HEK293 (cell line): ENCODE measurements around the gene KCNG3.

Source experiments
- CTCF ChIA-PET: fragments of 350-600 bp; formaldehyde crosslinking; extraction: SDS; loops from one replicate; lab custom pipeline; 2021; ENCODE audit warnings: antibody characterized with exemption; lab: Yijun Ruan, JAX
- POLR2A ChIA-PET: fragments of 300-600 bp; formaldehyde crosslinking; extraction: SDS; loops from one replicate; lab custom pipeline; 2020; ENCODE audit warnings: antibody characterized with exemption, inconsistent platforms; lab: Yijun Ruan, JAX
- H3K27ac ChIP-seq: fragments of 200-500 bp; sonication (Bioruptor generic); 2 replicates; pipeline ENCODE4 v1.5.1; 2014; ENCODE audit warnings: low read depth, low read length, control low read depth, inconsistent platforms; ENCODE audit errors: extremely low read depth
- H3K36me3 ChIP-seq, 2 experiments: fragments of 200-500 bp in 1 of 2; sonication (Bioruptor generic) in 1 of 2; 1 replicate in 1 of 2; 2 replicates in 1 of 2; pipeline ENCODE4 v1.5.1; 2014 to 2017; ENCODE audit warnings: inconsistent platforms in 2 of 2, low read length in 2 of 2; ENCODE audit not compliant: control insufficient read depth in 2 of 2, insufficient read depth in 1 of 2
- H3K4me1 ChIP-seq: fragments of 200-500 bp; sonication (Bioruptor generic); 2 replicates; pipeline ENCODE4 v1.5.1; 2014; ENCODE audit warnings: mild to moderate bottlenecking, low read length, inconsistent platforms; ENCODE audit not compliant: control insufficient read depth, insufficient read depth
- H3K4me3 ChIP-seq: 2 replicates; pipeline ENCODE4 v1.5.1; 2011; ENCODE audit warnings: low read depth, mild to moderate bottlenecking, control low read depth, low read length, moderate library complexity
- H3K9me3 ChIP-seq: fragments of 200-500 bp; sonication (Bioruptor generic); 2 replicates; pipeline ENCODE4 v1.5.1; 2014; ENCODE audit warnings: low read depth, low read length, inconsistent platforms; ENCODE audit not compliant: control insufficient read depth, insufficient read depth
- IKZF3 ChIP-seq: fragments of 450-650 bp; IDR thresholded peaks from 2 replicates; pipeline ENCODE4 v1.5.0; 2018; ENCODE audit warnings: missing biosample characterization, mild to moderate bottlenecking, missing genetic modification characterization, moderate library complexity
- OSR2 ChIP-seq: fragments of 450-650 bp; formaldehyde crosslinking; IDR thresholded peaks from 2 replicates; pipeline ENCODE4 v1.5.1; 2016; ENCODE audit warnings: missing biosample characterization, missing genetic modification characterization
- OVOL3 ChIP-seq: fragments of 450-650 bp; formaldehyde crosslinking; IDR thresholded peaks from 2 replicates; pipeline ENCODE4 v1.5.1; 2016; ENCODE audit warnings: missing biosample characterization, missing genetic modification characterization
- PRDM2 ChIP-seq: fragments of 450-650 bp; formaldehyde crosslinking; IDR thresholded peaks from 2 replicates; pipeline ENCODE4 v1.5.1; 2016; ENCODE audit warnings: missing biosample characterization, missing genetic modification characterization, borderline replicate concordance
- TRIM28 ChIP-seq: IDR thresholded peaks from 2 replicates; pipeline ENCODE4 v1.6.1; 2011; ENCODE audit warnings: low read length, control low read depth, borderline replicate concordance
- ZBTB17 ChIP-seq: fragments of 450-650 bp; formaldehyde crosslinking; IDR thresholded peaks from 2 replicates; pipeline ENCODE4 v1.5.1; 2016; ENCODE audit warnings: missing biosample characterization, missing genetic modification characterization
- ZNF121 ChIP-seq: fragments of 450-650 bp; formaldehyde crosslinking; IDR thresholded peaks from 2 replicates; pipeline ENCODE4 v1.5.1; 2016; ENCODE audit warnings: missing biosample characterization, missing genetic modification characterization
- ZNF670 ChIP-seq: fragments of 450-650 bp; formaldehyde crosslinking; IDR thresholded peaks from 2 replicates; pipeline ENCODE4 v1.5.1; 2016; ENCODE audit warnings: missing biosample characterization, missing genetic modification characterization, low read depth
- ZNF707 ChIP-seq: fragments of 450-650 bp; formaldehyde crosslinking; IDR thresholded peaks from 2 replicates; pipeline ENCODE4 v1.5.1; 2016; ENCODE audit warnings: missing biosample characterization, missing genetic modification characterization
- TF ChIP-seq, protein P1 (sequence below): sonication (generic); formaldehyde crosslinking; IDR thresholded peaks from 2 replicates; pipeline ENCODE4 v1.8.1; 2022; ENCODE audit warnings: mild to moderate bottlenecking, moderate library complexity, missing genetic modification reagents
- TF ChIP-seq, protein P2 (sequence below): fragments of 450-650 bp; formaldehyde crosslinking; IDR thresholded peaks from 2 replicates; pipeline ENCODE4 v1.5.1; 2017; ENCODE audit warnings: missing biosample characterization, missing genetic modification characterization
- TF ChIP-seq, protein P3 (sequence below): fragments of 450-650 bp; formaldehyde crosslinking; optimal IDR thresholded peaks from 2 replicates; pipeline ENCODE3; 2016; ENCODE audit warnings: missing biosample characterization, mild to moderate bottlenecking, missing genetic modification characterization

The KCNG3 gene

DNA sequence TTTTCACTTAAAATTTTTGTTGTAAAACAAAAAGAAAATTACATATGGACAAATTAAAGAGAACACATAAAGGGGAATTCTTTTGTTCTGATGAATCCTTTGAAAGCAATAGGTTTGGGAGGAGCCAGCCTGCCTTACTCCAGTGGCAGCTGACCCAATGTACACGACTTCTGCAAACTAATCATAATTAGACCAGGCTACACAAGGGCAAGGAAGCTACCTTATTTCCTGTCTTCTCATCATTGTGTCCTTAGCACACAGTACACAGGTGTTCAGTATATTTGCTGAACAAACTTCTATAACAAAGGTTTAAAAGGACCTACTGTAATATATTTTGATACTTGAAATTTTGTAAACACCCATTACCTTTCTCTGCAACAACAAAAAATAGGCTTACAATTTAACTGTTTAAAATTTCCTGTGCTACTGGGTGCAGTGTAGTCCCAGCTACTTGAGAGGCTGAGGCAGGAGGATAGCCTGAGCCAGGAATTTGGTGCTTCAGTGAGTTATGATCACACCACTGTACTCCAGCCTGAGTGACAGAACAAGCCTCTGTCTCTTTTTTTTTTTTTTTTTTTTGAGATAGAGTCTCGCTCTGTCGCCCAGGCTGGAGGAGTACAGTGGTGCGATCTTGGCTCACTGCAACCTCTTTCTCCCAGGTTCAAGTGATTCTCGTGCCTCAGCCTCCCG lies 18.9 kb downstream of the KCNG3 start:
- Histone ChIP-seq H3K9me3 (no peaks in the 10 kb centered on the region), H3K36me3 (no peaks in the 10 kb centered on the region; a peak in 1 of 3 replicates), H3K27ac (no peak overlapping the region), H3K4me3 (no peak overlapping the region), H3K4me1 (0 out of 2 replicates have a peak, but pooled peaks cover under 1% of the 10 kb centered on the region)
- POLR2A ChIA-PET = no interaction called here
- CTCF ChIA-PET = interaction anchor here (1.2 kb wide), 1 partner anchor 17 kb away, joined by 5 read pairs; no protein-coding TSS in a partner anchor
- 0 out of 2 replicates have a peak, but pooled peaks have one; percentile 10 for TF ChIP-seq OSR2 (tag by site-specific recombination)
- no peak for TF ChIP-seq ZNF670 (tag by site-specific recombination)

DNA sequence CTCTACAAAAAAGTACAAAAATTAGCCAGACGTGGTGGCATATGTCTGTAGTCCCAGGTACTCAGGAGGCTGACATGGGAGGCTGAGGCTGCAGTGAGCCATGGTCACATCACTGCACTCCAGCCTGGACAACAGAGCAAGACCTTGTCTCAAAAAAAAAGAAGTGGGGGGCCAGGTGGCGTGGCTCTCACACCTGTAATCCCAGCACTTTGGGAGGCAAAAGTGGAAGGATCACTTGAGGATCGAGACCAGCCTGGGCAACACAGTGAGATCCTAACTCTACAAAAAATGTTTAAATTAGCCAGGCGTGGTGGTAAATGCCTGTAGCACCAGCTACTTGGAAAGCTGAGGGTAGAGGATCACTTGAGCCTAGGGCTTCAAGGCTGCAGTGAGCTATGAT lies 23.1 kb downstream of the KCNG3 start:
- Histone ChIP-seq H3K27ac (no peak overlapping the region), H3K4me1 (0 out of 2 replicates have a peak, but pooled peaks cover 3% of the 10 kb centered on the region), H3K36me3 (no peaks in the 10 kb centered on the region; a peak in 1 of 3 replicates), H3K9me3 (no peaks in the 10 kb centered on the region), H3K4me3 (no peak overlapping the region)
- ChIA-PET POLR2A (no interaction called here), CTCF (no interaction called here)
- TF ChIP-seq, protein P1, sequence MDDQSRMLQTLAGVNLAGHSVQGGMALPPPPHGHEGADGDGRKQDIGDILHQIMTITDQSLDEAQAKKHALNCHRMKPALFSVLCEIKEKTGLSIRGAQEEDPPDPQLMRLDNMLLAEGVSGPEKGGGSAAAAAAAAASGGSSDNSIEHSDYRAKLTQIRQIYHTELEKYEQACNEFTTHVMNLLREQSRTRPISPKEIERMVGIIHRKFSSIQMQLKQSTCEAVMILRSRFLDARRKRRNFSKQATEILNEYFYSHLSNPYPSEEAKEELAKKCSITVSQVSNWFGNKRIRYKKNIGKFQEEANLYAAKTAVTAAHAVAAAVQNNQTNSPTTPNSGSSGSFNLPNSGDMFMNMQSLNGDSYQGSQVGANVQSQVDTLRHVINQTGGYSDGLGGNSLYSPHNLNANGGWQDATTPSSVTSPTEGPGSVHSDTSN = no peak
- peak; percentile 57; the same call in 1 of the 2 replicates for TF ChIP-seq ZNF121 (tag by site-specific recombination)
- no peak for TF ChIP-seq ZNF707 (tag by site-specific recombination)
- no peak for TF ChIP-seq PRDM2 (tag by site-specific recombination)
- TF ChIP-seq IKZF3 = no peak
- TF ChIP-seq, protein P2, sequence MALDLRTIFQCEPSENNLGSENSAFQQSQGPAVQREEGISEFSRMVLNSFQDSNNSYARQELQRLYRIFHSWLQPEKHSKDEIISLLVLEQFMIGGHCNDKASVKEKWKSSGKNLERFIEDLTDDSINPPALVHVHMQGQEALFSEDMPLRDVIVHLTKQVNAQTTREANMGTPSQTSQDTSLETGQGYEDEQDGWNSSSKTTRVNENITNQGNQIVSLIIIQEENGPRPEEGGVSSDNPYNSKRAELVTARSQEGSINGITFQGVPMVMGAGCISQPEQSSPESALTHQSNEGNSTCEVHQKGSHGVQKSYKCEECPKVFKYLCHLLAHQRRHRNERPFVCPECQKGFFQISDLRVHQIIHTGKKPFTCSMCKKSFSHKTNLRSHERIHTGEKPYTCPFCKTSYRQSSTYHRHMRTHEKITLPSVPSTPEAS (tag by site-specific recombination) = no peak

DNA sequence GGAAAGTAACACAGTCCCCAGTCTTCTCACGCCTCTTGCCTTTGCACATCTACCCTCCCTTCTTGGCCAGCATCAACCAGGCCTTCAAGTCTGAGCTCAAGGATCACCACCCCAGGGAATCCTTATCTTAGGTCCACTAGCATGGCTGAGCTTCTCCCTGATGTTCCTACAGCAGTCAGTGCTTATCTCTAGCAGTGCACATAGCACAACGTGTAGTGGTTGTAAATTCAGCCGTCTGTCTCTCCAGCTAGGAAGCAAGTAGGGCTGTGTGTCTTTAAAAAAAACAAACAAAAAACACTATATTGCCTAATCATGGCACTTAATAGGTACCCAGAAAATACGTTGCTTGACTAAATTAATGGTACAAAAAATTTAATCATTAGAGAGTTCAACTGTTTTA lies 29.2 kb downstream of the KCNG3 start:
- no peak overlapping the region for H3K27ac ChIP-seq
- H3K4me1 ChIP-seq = no peaks in the 10 kb centered on the region
- ChIA-PET POLR2A (no interaction called here), CTCF (no interaction called here)
- no peaks in the 10 kb centered on the region for H3K36me3 ChIP-seq
- H3K9me3 ChIP-seq = no peaks in the 10 kb centered on the region
- no peak overlapping the region for H3K4me3 ChIP-seq
- TF ChIP-seq ZBTB17 (tag by site-specific recombination) (peak; percentile 90), OVOL3 (tag by site-specific recombination) (no peak), TRIM28 (peak; percentile 60; the same call in 1 of the 2 replicates)
- TF ChIP-seq, protein P3, sequence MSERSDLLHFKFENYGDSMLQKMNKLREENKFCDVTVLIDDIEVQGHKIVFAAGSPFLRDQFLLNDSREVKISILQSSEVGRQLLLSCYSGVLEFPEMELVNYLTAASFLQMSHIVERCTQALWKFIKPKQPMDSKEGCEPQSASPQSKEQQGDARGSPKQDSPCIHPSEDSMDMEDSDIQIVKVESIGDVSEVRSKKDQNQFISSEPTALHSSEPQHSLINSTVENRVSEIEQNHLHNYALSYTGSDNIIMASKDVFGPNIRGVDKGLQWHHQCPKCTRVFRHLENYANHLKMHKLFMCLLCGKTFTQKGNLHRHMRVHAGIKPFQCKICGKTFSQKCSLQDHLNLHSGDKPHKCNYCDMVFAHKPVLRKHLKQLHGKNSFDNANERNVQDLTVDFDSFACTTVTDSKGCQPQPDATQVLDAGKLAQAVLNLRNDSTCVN (tag by site-specific recombination) = no peak
